Measurements from ENCODE around the gene PLOD2. TPM values are rescaled to one million over a fixed set of nuclear protein-coding genes. Genes with fewer than 3 reads are reported as not detected.
"Not testable (repeated sequence)": the region's sequence is repeated elsewhere in the genome, so short reads cannot be mapped to it uniquely, and the experiment has no call there.

The PLOD2 gene
- total and polyA plus RNA-seq, 9 donors: 13.8 to 43.4 (median 22.6) TPM

GRCh38 chr3:146129750-146130149, 31.2 kb downstream of the PLOD2 start:
- no peaks in the 10 kb centered on the region for H3K9me3 ChIP-seq (replicated peaks; ENCODE audit: control insufficient read depth, low read depth, low read length)
- no peak overlapping the region for H3K27ac ChIP-seq (ENCODE audit: low read length)
- H3K36me3 ChIP-seq (ENCODE audit: control insufficient read depth, insufficient read depth, low read length): no peaks in the 10 kb centered on the region
- no peaks in the 10 kb centered on the region for H3K4me1 ChIP-seq (ENCODE audit: control insufficient read depth, insufficient read depth, low read length)
- no peaks in the 10 kb centered on the region for H3K27me3 ChIP-seq (ENCODE audit: control insufficient read depth, insufficient read depth, low read length)
- H3K4me3 ChIP-seq (ENCODE audit: low read length): no peak overlapping the region
- DNase-seq: no peak
- WGBS (ENCODE audit: insufficient coverage): 92% methylated on average over 1 of the region's 3 CpGs

GRCh38 chr3:146128939-146129338, 32.0 kb downstream of the PLOD2 start:
- Histone ChIP-seq H3K4me3 (ENCODE audit: low read length) (no peak overlapping the region), H3K4me1 (ENCODE audit: control insufficient read depth, insufficient read depth, low read length) (no peaks in the 10 kb centered on the region), H3K27me3 (ENCODE audit: control insufficient read depth, insufficient read depth, low read length) (no peaks in the 10 kb centered on the region), H3K27ac (ENCODE audit: low read length) (no peak overlapping the region), H3K9me3 (replicated peaks; ENCODE audit: control insufficient read depth, low read depth, low read length) (no peaks in the 10 kb centered on the region), H3K36me3 (ENCODE audit: control insufficient read depth, insufficient read depth, low read length) (no peaks in the 10 kb centered on the region)
- no peak for DNase-seq
- no CpG with 5 or more reads among the region's 1 CpG for WGBS (ENCODE audit: insufficient coverage)

- DNase-seq: no peak
- Histone ChIP-seq H3K9me3 (replicated peaks; ENCODE audit: control insufficient read depth, low read depth, low read length) (no peaks in the 10 kb centered on the region), H3K27me3 (ENCODE audit: control insufficient read depth, insufficient read depth, low read length) (no peaks in the 10 kb centered on the region), H3K36me3 (ENCODE audit: control insufficient read depth, insufficient read depth, low read length) (no peaks in the 10 kb centered on the region), H3K4me1 (ENCODE audit: control insufficient read depth, insufficient read depth, low read length) (no peaks in the 10 kb centered on the region), H3K4me3 (ENCODE audit: low read length) (no peak overlapping the region), H3K27ac (ENCODE audit: low read length) (no peak overlapping the region)
- WGBS (ENCODE audit: insufficient coverage): no CpG with 5 or more reads among the region's 1 CpG
Measured at GRCh38 chr3:146128179-146128578, 32.8 kb downstream of the PLOD2 start.

- Histone ChIP-seq H3K4me3 (ENCODE audit: low read length) (no peak overlapping the region), H3K27me3 (ENCODE audit: control insufficient read depth, insufficient read depth, low read length) (no peaks in the 10 kb centered on the region), H3K9me3 (replicated peaks; ENCODE audit: control insufficient read depth, low read depth, low read length) (no peaks in the 10 kb centered on the region), H3K36me3 (ENCODE audit: control insufficient read depth, insufficient read depth, low read length) (no peaks in the 10 kb centered on the region), H3K27ac (ENCODE audit: low read length) (no peak overlapping the region), H3K4me1 (ENCODE audit: control insufficient read depth, insufficient read depth, low read length) (no peaks in the 10 kb centered on the region)
- DNase-seq: peak; percentile 50
Measured at GRCh38 chr3:146125951-146126350, 35.0 kb downstream of the PLOD2 start.

- Histone ChIP-seq H3K36me3 (ENCODE audit: control insufficient read depth, insufficient read depth, low read length) (no peaks in the 10 kb centered on the region), H3K27ac (ENCODE audit: low read length) (no peak overlapping the region)
- no CpG with 5 or more reads among the region's 6 CpGs for WGBS (ENCODE audit: insufficient coverage)
Measured at GRCh38 chr3:146124126-146124801, 36.7 kb downstream of the PLOD2 start.

GRCh38 chr3:146117406-146118285, 43.3 kb downstream of the PLOD2 start:
- Histone ChIP-seq H3K27me3 (ENCODE audit: control insufficient read depth, insufficient read depth, low read length) (no peaks in the 10 kb centered on the region), H3K27ac (ENCODE audit: low read length) (no peak overlapping the region), H3K4me1 (ENCODE audit: control insufficient read depth, insufficient read depth, low read length) (no peaks in the 10 kb centered on the region), H3K4me3 (ENCODE audit: low read length) (no peak overlapping the region), H3K9me3 (replicated peaks; ENCODE audit: control insufficient read depth, low read depth, low read length) (peaks cover 12% of the 10 kb centered on the region), H3K36me3 (ENCODE audit: control insufficient read depth, insufficient read depth, low read length) (no peaks in the 10 kb centered on the region)
- no CpG with 5 or more reads among the region's 2 CpGs for WGBS (ENCODE audit: insufficient coverage)
- no peak for DNase-seq

More at GRCh38 chr3:146124126-146124801, 36.7 kb downstream of the PLOD2 start:
- Histone ChIP-seq H3K4me1 (ENCODE audit: control insufficient read depth, insufficient read depth, low read length) (no peaks in the 10 kb centered on the region), H3K27me3 (ENCODE audit: control insufficient read depth, insufficient read depth, low read length) (no peaks in the 10 kb centered on the region), H3K4me3 (ENCODE audit: low read length) (no peak overlapping the region), H3K9me3 (replicated peaks; ENCODE audit: control insufficient read depth, low read depth, low read length) (no peaks in the 10 kb centered on the region)
- DNase-seq: no peak

GRCh38 chr3:146115619-146116018, 45.4 kb downstream of the PLOD2 start:
- Histone ChIP-seq H3K27ac (ENCODE audit: low read length) (no peak overlapping the region), H3K4me3 (ENCODE audit: low read length) (no peak overlapping the region), H3K36me3 (ENCODE audit: control insufficient read depth, insufficient read depth, low read length) (no peaks in the 10 kb centered on the region), H3K27me3 (ENCODE audit: control insufficient read depth, insufficient read depth, low read length) (no peaks in the 10 kb centered on the region), H3K4me1 (ENCODE audit: control insufficient read depth, insufficient read depth, low read length) (no peaks in the 10 kb centered on the region), H3K9me3 (replicated peaks; ENCODE audit: control insufficient read depth, low read depth, low read length) (peaks cover 12% of the 10 kb centered on the region)
- WGBS (ENCODE audit: insufficient coverage): 100% methylated on average over 1 of the region's 1 CpG
- no peak for DNase-seq

- H3K27me3 ChIP-seq (ENCODE audit: control insufficient read depth, insufficient read depth, low read length); DNase-seq; H3K4me3 ChIP-seq (ENCODE audit: low read length); H3K27ac ChIP-seq (ENCODE audit: low read length); H3K4me1 ChIP-seq (ENCODE audit: control insufficient read depth, insufficient read depth, low read length); H3K36me3 ChIP-seq (ENCODE audit: control insufficient read depth, insufficient read depth, low read length): not testable (repeated sequence)
- WGBS (ENCODE audit: insufficient coverage): 98% methylated on average over 6 of the region's 12 CpGs
- peaks cover 12% of the 10 kb centered on the region for H3K9me3 ChIP-seq (replicated peaks; ENCODE audit: control insufficient read depth, low read depth, low read length)
Measured at GRCh38 chr3:146113804-146114203, 47.2 kb downstream of the PLOD2 start.

- Histone ChIP-seq H3K36me3 (ENCODE audit: control insufficient read depth, insufficient read depth, low read length) (no peaks in the 10 kb centered on the region), H3K27ac (ENCODE audit: low read length) (no peak overlapping the region), H3K4me1 (ENCODE audit: control insufficient read depth, insufficient read depth, low read length) (no peaks in the 10 kb centered on the region), H3K27me3 (ENCODE audit: control insufficient read depth, insufficient read depth, low read length) (no peaks in the 10 kb centered on the region), H3K4me3 (ENCODE audit: low read length) (no peak overlapping the region), H3K9me3 (replicated peaks; ENCODE audit: control insufficient read depth, low read depth, low read length) (peaks cover 12% of the 10 kb centered on the region)
- DNase-seq: no peak
Measured at GRCh38 chr3:146111337-146111736, 49.6 kb downstream of the PLOD2 start.

GRCh38 chr3:146110161-146110560, 50.8 kb downstream of the PLOD2 start:
- Histone ChIP-seq H3K4me1 (ENCODE audit: control insufficient read depth, insufficient read depth, low read length) (no peaks in the 10 kb centered on the region), H3K27me3 (ENCODE audit: control insufficient read depth, insufficient read depth, low read length) (no peaks in the 10 kb centered on the region), H3K9me3 (replicated peaks; ENCODE audit: control insufficient read depth, low read depth, low read length) (peaks cover 11% of the 10 kb centered on the region), H3K27ac (ENCODE audit: low read length) (no peak overlapping the region), H3K4me3 (ENCODE audit: low read length) (no peak overlapping the region), H3K36me3 (ENCODE audit: control insufficient read depth, insufficient read depth, low read length) (no peaks in the 10 kb centered on the region)
- DNase-seq: no peak
- WGBS (ENCODE audit: insufficient coverage): no CpG with 5 or more reads among the region's 1 CpG
